GM19324 (cell line): ENCODE data around the gene CDC42SE1.

ENCODE experiments used
- ATAC-seq: cut with Tn5 transposase; IDR thresholded peaks from one replicate; pipeline ENCODE4 v1.9.1; 2021; ENCODE audit warnings: mild to moderate bottlenecking, moderate library complexity; ENCODE audit not compliant: unreplicated experiment, low FRiP score

CDC42SE1 gene

GRCh38 chr1:151009674-151010345 lies 49.6 kb downstream of the CDC42SE1 start:
- ATAC-seq, result no peak

- ATAC-seq, result no peak
These were observed 50.2 kb downstream of the CDC42SE1 start for GRCh38 chr1:151009206-151009587.

- ATAC-seq, result peak; percentile 78
These were observed 50.9 kb downstream of the CDC42SE1 start, which contains the start of gene PRUNE1 for GRCh38 chr1:151008244-151009205. Gene PRUNE1, plus strand, starts transcription at chr1:151008449. Its CDS starts 184 bp downstream, at chr1:151008633.

- no peak for ATAC-seq
These were observed 51.6 kb downstream of the CDC42SE1 start for GRCh38 chr1:151007853-151008243.

- ATAC-seq, result no peak
These were observed 52.9 kb downstream of the CDC42SE1 start, which contains the start of gene MINDY1 for GRCh38 chr1:151006327-151007052. Gene MINDY1, minus strand, starts transcription at chr1:151006902. Its CDS starts 4,285 bp downstream, at chr1:151002617.

- ATAC-seq, result no peak
These were observed 53.6 kb downstream of the CDC42SE1 start for GRCh38 chr1:151005729-151006319.

GRCh38 chr1:151003180-151003579 lies 56.2 kb downstream of the CDC42SE1 start:
- ATAC-seq, result no peak

GRCh38 chr1:151002611-151003010 lies 56.8 kb downstream of the CDC42SE1 start:
- no peak for ATAC-seq

GRCh38 chr1:151002051-151002450 lies 57.4 kb downstream of the CDC42SE1 start:
- ATAC-seq, result no peak

- no peak for ATAC-seq
These were observed 57.8 kb downstream of the CDC42SE1 start for GRCh38 chr1:151001602-151002001.
